HepG2 (cell line): ENCODE results near the gene BIN1. TPM values are rescaled to one million over a fixed set of nuclear protein-coding genes. Genes with fewer than 3 reads are reported as not detected.

ENCODE experiments used
- CAMTA2 ChIP-seq: sonication (generic); formaldehyde crosslinking; IDR thresholded peaks from 2 replicates; pipeline ENCODE4 v1.4.0; 2020; ENCODE audit warnings: mild to moderate bottlenecking, missing genetic modification reagents, borderline replicate concordance
- ESRRA ChIP-seq: sonication (generic); formaldehyde crosslinking; IDR thresholded peaks from 2 replicates; pipeline ENCODE4 v1.5.1; 2020; ENCODE audit warnings: mild to moderate bottlenecking, low read depth, missing genetic modification reagents
- FOXC1 ChIP-seq: sonication (generic); formaldehyde crosslinking; IDR thresholded peaks from 2 replicates; pipeline ENCODE4 v1.8.0; 2022; ENCODE audit warnings: mild to moderate bottlenecking, missing genetic modification reagents, borderline replicate concordance
- ISX ChIP-seq: sonication (generic); formaldehyde crosslinking; conservative IDR thresholded peaks from 2 replicates; pipeline ENCODE4 v1.5.0; 2020; ENCODE audit warnings: missing genetic modification reagents
- JUN ChIP-seq: sonication (generic); formaldehyde crosslinking; IDR thresholded peaks from 2 replicates; pipeline ENCODE4 v1.4.0; 2020; ENCODE audit warnings: mild to moderate bottlenecking, missing genetic modification reagents
- KAT8 ChIP-seq: IDR thresholded peaks from 2 replicates; pipeline ENCODE4 v1.6.1; 2016; ENCODE audit warnings: missing genetic modification reagents, missing compliant biosample characterization
- KDM1A ChIP-seq: IDR thresholded peaks from 2 replicates; pipeline ENCODE4 v1.6.1; 2016; ENCODE audit warnings: missing compliant biosample characterization
- NFKBIZ ChIP-seq: IDR thresholded peaks from 2 replicates; pipeline ENCODE4 v1.6.1; 2018; ENCODE audit warnings: missing genetic modification reagents, missing compliant biosample characterization
- ZNF687 ChIP-seq: sonication (generic); formaldehyde crosslinking; IDR thresholded peaks from 2 replicates; pipeline ENCODE4 v1.5.1; 2020; ENCODE audit warnings: mild to moderate bottlenecking, missing genetic modification reagents, moderate library complexity
- polyA plus RNA-seq, 8 experiments: library from polyadenylated mRNA; depleted of rRNA in 3 of 8; stranded (reverse) in 7 of 8; unstranded in 1 of 8; fragments of >200 nt; fragmentation: Illumina TruSeq in 4 of 8; extraction: Trizol in 4 of 8; gene quantifications; 2 replicates each; pipeline versions ENCODE4 v1.2.1 to v1.2.3, GENCODE V29; 2011 to 2016; ENCODE audit warnings: low read depth in 4 of 8, missing spikeins in 1 of 8, mixed read lengths in 1 of 8; ENCODE audit not compliant: insufficient read depth in 1 of 8
- total RNA-seq, 5 experiments: library from RNA; depleted of rRNA; stranded (reverse); fragments of >200 nt; fragmentation: Illumina TruSeq; extraction: Trizol; gene quantifications; 2 replicates each; pipeline ENCODE4 v1.2.3, GENCODE V29; 2016; ENCODE audit warnings: low read depth in 1 of 5
- TF ChIP-seq, protein P1 (sequence below): sonication (generic); formaldehyde crosslinking; IDR thresholded peaks from 2 replicates; pipeline ENCODE4 v1.8.1; 2022; ENCODE audit warnings: low read depth, mild to moderate bottlenecking, missing genetic modification reagents

Gene BIN1
- total and polyA plus RNA-seq, 2 of the 13 experiments (the other 11 are each of a cell fraction or from before 2014, with no cell fraction given), result 0.93 to 1.2 TPM

- TF ChIP-seq ZNF687 (CRISPR knock-in tag) (no peak), NFKBIZ (CRISPR knock-in tag) (no peak), FOXC1 (no peak), CAMTA2 (CRISPR knock-in tag) (no peak), ESRRA (no peak), ISX (CRISPR knock-in tag) (no peak), JUN (CRISPR knock-in tag) (no peak), KAT8 (CRISPR knock-in tag) (no peak), KDM1A (no peak)
- TF ChIP-seq, protein P1, sequence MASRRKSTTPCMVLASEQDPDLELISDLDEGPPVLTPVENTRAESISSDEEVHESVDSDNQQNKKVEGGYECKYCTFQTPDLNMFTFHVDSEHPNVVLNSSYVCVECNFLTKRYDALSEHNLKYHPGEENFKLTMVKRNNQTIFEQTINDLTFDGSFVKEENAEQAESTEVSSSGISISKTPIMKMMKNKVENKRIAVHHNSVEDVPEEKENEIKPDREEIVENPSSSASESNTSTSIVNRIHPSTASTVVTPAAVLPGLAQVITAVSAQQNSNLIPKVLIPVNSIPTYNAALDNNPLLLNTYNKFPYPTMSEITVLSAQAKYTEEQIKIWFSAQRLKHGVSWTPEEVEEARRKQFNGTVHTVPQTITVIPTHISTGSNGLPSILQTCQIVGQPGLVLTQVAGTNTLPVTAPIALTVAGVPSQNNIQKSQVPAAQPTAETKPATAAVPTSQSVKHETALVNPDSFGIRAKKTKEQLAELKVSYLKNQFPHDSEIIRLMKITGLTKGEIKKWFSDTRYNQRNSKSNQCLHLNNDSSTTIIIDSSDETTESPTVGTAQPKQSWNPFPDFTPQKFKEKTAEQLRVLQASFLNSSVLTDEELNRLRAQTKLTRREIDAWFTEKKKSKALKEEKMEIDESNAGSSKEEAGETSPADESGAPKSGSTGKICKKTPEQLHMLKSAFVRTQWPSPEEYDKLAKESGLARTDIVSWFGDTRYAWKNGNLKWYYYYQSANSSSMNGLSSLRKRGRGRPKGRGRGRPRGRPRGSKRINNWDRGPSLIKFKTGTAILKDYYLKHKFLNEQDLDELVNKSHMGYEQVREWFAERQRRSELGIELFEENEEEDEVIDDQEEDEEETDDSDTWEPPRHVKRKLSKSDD (CRISPR knock-in tag), result no peak
Observed at GRCh38 chr2:127020536-127020935, 86.4 kb downstream of the BIN1 start (continued).
